GM21786 (cell line): ENCODE results near the gene LMTK3.
A peak's percentile ranks its signal among the peaks of the same experiment; 100 is the strongest.

ENCODE experiments used
- ATAC-seq: cut with Tn5 transposase; IDR thresholded peaks from one replicate; pipeline ENCODE4 v1.9.1; 2021; ENCODE audit not compliant: unreplicated experiment

The LMTK3 gene

GRCh38 chr19:48473161-48473966, 38.3 kb downstream of the LMTK3 start:
- no peak for ATAC-seq

- ATAC-seq = no peak
These were observed 39.8 kb downstream of the LMTK3 start for GRCh38 chr19:48471836-48472235.

- ATAC-seq = no peak
These were observed 40.8 kb downstream of the LMTK3 start for GRCh38 chr19:48470856-48471255.

GRCh38 chr19:48469934-48470680, 41.5 kb downstream of the LMTK3 start:
- no peak for ATAC-seq

- peak; percentile 16 for ATAC-seq
These were observed 42.2 kb downstream of the LMTK3 start, which contains the start of gene CYTH2 for GRCh38 chr19:48469289-48469881. CYTH2 (plus strand) TSS chr19:48469369; CDS start chr19:48469508, 139 bp downstream.

- ATAC-seq = peak; percentile 95
These were observed 42.8 kb downstream of the LMTK3 start for GRCh38 chr19:48468772-48469288.

GRCh38 chr19:48466561-48467325, 44.9 kb downstream of the LMTK3 start:
- no peak for ATAC-seq

GRCh38 chr19:48465215-48465614, 46.4 kb downstream of the LMTK3 start:
- no peak for ATAC-seq

- ATAC-seq = no peak
These were observed 49.5 kb downstream of the LMTK3 start for GRCh38 chr19:48461982-48462655.

GRCh38 chr19:48461651-48461981, 50.0 kb downstream of the LMTK3 start:
- no peak for ATAC-seq

GRCh38 chr19:48458016-48458415, 53.6 kb downstream of the LMTK3 start:
- ATAC-seq = no peak

GRCh38 chr19:48456864-48457263, 54.8 kb downstream of the LMTK3 start:
- ATAC-seq = no peak

- no peak for ATAC-seq
These were observed 55.6 kb downstream of the LMTK3 start for GRCh38 chr19:48455908-48456562.

- no peak for ATAC-seq
These were observed 56.3 kb downstream of the LMTK3 start, which contains the start of gene KCNJ14 for GRCh38 chr19:48455171-48455907. KCNJ14 (plus strand) TSS chr19:48455574; CDS start chr19:48461725, 6,151 bp downstream.

GRCh38 chr19:48454150-48454730, 57.4 kb downstream of the LMTK3 start:
- ATAC-seq = no peak

- ATAC-seq = no peak
These were observed 59.1 kb downstream of the LMTK3 start for GRCh38 chr19:48452289-48453190.

GRCh38 chr19:48451624-48452023, 60.0 kb downstream of the LMTK3 start:
- ATAC-seq = no peak

GRCh38 chr19:48450863-48451262, 60.8 kb downstream of the LMTK3 start:
- no peak for ATAC-seq
